Activated naive CD4-positive, alpha-beta T cell treated with anti-CD3 and anti-CD28 coated beads, Interleukin-2, amount 50 U/mL, for 16 hours (primary cell): Measurements from ENCODE around the gene CLEC2D.
A peak's percentile ranks its signal among the peaks of the same experiment; 100 is the strongest.
"Not testable (repeated sequence)": the region's sequence is repeated elsewhere in the genome, so short reads cannot be mapped to it uniquely, and the experiment has no call there.

Experiments used
- DNase-seq: peaks from one replicate; pipeline ENCODE4 v3.0.0-alpha.2; 2020

Gene CLEC2D

DNA sequence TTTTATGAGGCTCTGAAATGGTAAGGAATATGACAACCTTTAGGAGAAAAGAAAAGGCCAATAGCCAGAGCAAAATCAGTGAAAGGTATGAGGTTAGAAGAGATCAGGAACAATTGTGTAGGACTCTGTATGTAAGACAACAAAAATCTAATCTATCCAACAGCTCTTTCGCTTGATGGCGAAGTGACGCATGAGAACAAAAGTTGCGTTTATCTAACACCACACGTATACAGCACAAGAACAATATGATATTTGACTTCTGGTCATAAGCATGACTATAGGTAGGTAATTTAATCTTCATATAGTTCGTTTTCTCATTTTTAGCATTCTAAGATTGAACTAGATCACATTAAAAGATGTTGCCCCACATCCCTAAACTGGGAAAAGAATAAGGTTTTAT lies 61.9 kb downstream of the CLEC2D start:
- no peak for DNase-seq

- DNase-seq = no peak
These were observed 62.3 kb downstream of the CLEC2D start for GRCh38 chr12:9731797-9732196.

DNA sequence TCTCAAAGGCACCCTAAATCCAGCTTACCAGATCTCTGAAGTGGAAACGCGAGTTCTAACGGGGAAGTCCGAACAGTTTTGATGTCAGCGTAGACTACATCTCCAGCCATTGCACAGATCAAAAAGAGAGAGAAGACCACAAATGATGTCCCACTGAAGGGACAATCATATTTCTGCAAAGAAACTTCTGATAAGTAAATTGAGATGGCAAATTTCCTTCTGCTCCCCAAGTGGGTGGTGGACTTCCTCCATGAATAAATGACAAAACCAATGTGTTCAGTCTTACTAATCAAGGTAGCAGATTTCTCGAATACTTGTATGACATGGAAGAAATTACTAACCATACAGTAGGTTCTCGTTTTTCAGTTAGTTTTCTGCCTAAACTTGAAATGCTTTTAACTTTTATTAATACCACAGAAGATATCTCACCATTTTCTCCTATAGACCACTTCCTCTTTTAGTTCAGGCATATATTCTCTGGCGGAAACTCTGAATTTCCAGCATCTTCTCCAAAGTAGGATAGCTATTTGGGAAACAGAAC lies 63.5 kb downstream of the CLEC2D start, which contains the start of gene CLECL1:
Gene CLECL1 (minus strand): TSS at position 177 of the 541 bp plus-strand sequence.
- DNase-seq = no peak

DNA sequence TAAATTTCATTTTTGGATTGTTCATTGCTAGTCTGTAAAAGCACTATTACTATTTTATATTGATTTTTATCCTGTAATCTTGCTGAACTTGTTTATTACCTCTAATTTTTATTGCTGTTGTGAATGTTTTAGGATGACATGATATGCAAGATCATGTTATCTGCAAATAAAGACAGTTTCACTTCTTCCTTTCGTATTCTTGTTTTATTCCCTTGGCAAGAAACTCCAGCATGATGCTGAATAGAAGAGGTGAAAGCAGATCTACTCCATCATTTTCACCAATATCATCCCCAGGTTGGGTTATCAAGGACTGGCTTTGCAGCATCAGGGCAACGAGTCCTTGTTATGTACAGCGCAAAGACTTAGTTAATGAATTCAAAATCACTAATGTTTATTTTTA lies 66.1 kb downstream of the CLEC2D start:
- no peak for DNase-seq

- no peak for DNase-seq
These were observed 67.6 kb downstream of the CLEC2D start for GRCh38 chr12:9736936-9737705.

DNA sequence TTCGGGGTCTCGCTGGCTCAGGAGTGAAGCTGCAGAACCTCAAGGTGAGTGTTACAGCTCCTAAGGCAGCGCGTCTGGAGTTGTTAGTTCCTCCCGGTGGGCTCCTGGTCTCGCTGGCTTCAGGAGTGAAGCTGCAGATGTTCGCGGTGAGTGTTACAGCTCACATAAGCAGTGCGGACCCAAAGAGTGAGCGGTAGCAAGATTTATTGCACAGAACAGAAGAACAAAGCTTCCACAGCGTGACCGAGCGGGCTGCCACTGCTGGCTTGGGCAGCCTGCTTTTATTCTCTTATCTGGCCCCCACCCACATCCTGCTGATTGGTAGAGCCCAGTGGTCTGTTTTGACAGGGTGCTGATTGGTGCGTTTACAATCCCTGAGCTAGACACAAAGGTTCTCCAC lies 69.4 kb downstream of the CLEC2D start:
- DNase-seq = not testable (repeated sequence)

DNA sequence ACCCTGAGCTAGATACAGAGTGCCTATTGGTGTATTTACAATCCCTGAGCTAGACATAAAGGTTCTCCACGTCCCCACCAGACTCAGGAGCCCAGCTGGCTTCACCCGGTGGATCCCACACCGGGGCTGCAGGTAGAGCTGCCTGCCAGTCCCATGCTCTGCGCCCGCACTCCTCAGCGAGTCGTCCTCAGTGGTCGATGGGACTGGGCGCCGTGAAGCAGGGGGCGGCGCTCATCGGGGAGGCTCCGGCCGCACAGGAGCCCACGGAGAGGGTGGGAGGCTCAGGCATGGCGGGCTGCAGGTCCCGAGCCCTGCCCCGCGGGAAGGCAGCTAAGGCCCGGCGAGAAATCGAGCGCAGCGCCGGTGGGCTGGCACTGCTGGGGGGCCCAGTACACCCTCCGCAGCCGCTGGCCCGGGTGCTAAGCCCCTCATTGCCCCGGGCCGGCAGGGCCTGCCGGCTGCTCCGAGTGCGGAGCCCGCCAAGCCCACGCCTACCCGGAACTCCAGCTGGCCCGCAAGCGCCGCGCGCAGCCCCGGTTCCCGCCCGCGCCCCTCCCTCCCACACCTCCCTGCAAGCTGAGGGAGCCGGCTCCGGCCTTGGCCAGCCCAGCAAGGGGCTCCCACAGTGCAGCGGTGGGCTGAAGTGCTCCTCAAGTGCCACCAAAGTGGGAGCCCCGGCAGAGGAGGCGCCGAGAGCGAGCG lies 70.0 kb downstream of the CLEC2D start:
- DNase-seq = not testable (repeated sequence)

DNA sequence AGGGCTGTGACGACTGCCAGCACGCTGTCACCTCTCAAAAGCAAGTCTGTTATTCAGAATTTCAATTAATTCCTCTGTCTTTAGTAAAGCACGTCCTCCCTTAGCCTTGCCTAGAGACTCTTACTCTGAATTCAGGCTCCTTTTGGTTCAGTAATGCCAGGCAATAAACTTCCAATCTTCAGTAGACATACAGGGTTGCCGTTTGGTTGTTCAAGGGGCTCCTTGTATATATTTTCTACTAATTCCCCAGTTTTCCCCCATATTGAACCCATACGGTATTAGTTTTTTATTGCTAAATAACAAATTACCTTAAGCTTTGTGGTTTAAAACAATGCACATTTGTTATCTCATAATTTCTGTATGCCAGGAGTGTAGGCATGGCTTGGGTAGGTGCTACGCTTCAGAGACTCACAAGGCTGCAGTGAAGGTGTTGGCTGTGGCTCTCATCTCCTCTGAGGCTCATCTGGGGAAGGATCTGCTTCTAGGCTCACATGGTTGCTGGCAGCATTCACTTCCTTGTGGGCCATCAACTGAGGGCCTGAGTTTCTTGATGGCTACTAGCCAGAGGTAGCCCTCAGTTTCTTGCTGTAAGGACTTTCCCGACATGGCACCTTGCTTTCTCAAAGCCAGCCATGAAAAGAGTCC lies 70.7 kb downstream of the CLEC2D start:
- DNase-seq = no peak

GRCh38 chr12:9741726-9742125 lies 72.2 kb downstream of the CLEC2D start:
- peak; percentile 66 for DNase-seq

GRCh38 chr12:9742661-9743060 lies 73.1 kb downstream of the CLEC2D start:
- DNase-seq = no peak

DNA sequence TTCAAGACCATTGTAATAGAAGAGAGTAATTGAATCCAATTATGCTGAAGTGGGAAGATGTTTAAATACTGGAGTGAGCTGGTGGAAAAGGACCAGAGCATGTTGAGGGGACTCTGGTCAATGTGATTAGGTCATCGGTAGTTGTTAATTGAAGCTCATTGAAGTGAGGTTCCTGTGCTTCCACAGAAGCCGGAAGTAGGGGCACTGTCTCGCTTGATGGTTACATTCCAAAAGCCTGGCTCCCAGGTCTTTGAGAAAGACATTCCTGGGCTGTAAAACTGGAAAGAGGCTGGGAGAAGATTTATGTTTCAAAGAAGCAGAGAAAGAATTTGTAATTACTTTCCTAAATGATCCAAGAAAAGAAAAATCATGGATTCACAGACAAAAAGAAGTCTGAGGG lies 75.7 kb downstream of the CLEC2D start:
- no peak for DNase-seq
